Sigmoid colon (tissue), 7 donors: ENCODE results near the gene ADCY1. TPM values are rescaled to one million over a fixed set of nuclear protein-coding genes. Genes with fewer than 3 reads are reported as not detected.

ENCODE experiments used
- DNase-seq: peaks from one replicate; pipeline ENCODE4 v3.0.0-alpha.2; 2019
- H3K27ac ChIP-seq, 4 donors: fragments of 200-600 bp; sonication (generic); one replicate each; pipeline ENCODE4 v1.5.1; 2016 to 2019; ENCODE audit warnings: mild to moderate bottlenecking in 1 of 4
- H3K27me3 ChIP-seq, 3 donors: fragments of 200-600 bp; sonication (generic); one replicate each; pipeline ENCODE4 v1.5.1; 2019; ENCODE audit warnings: mild to moderate bottlenecking in 1 of 3
- H3K36me3 ChIP-seq, 4 donors: fragments of 200-600 bp; sonication (generic); one replicate each; pipeline ENCODE4 v1.5.1; 2016 to 2019
- H3K4me1 ChIP-seq, 4 donors: fragments of 200-600 bp; sonication (generic); one replicate each; pipeline ENCODE4 v1.5.1; 2017 to 2019
- H3K4me3 ChIP-seq, 4 donors: fragments of 200-600 bp; sonication (generic); one replicate each; pipeline ENCODE4 v1.5.1; 2017 to 2019; ENCODE audit warnings: mild to moderate bottlenecking in 2 of 4, moderate library complexity in 1 of 4
- H3K9me3 ChIP-seq, 4 donors: fragments of 200-600 bp in 3 of 4; sonication (generic) in 3 of 4; one replicate each; pipeline versions ENCODE4 v1.5.1 to v1.6.1; 2013 to 2019
- CTCF ChIP-seq, 4 experiments: fragments of 450-650 bp in 3 of 4; fragments of 200-600 bp in 1 of 4; IDR thresholded peaks; one replicate each; pipeline ENCODE4 v1.5.1; 2016 to 2019; ENCODE audit warnings: antibody characterized with exemption in 4 of 4, mild to moderate bottlenecking in 3 of 4, moderate library complexity in 2 of 4
- EP300 ChIP-seq, 4 donors: sonication (generic); formaldehyde crosslinking; IDR thresholded peaks; one replicate each; pipeline ENCODE4 v1.6.1; 2017; ENCODE audit warnings: antibody characterized with exemption in 4 of 4
- POLR2A ChIP-seq, 2 donors: fragments of 450-650 bp; IDR thresholded peaks; one replicate each; pipeline ENCODE4 v1.6.1; 2016; ENCODE audit warnings: antibody characterized with exemption in 2 of 2, mild to moderate bottlenecking in 2 of 2, moderate library complexity in 2 of 2
- POLR2AphosphoS5 ChIP-seq, 4 donors: sonication (generic); formaldehyde crosslinking; IDR thresholded peaks; one replicate each; pipeline ENCODE4 v1.6.1; 2017; ENCODE audit warnings: antibody characterized with exemption in 4 of 4
- WGBS, 2 donors: extraction: QIAGEN DNeasy Blood & Tissue Kit; methylation state at CpG; one replicate each; pipeline ENCODE4 v1.1.7; 2013; 5-methylcytosine and 5-hydroxymethylcytosine counted together
- intact Hi-C: fragments of 100-400 bp; cut with DNase I; formaldehyde crosslinking; loops from one replicate; pipeline ENCODE4 v1.15.1; 2023
- polyA plus RNA-seq, 3 donors: library from polyadenylated mRNA; stranded (reverse); fragments of 200-250 nt; gene quantifications; one replicate each; pipeline ENCODE4 v1.2.3, GENCODE V29; 2013
- total RNA-seq, 4 donors: library from RNA; depleted of rRNA; stranded (reverse); fragments of >200 nt; gene quantifications; one replicate each; pipeline ENCODE4 v1.1.0, GENCODE V29; 2016
- donor health status: healthy with polysubstance abuse.
- donor health status: Bipolar disorder and iron deficiency.
- donor health status: healthy.

Gene ADCY1
- total and polyA plus RNA-seq, 7 donors: 0.23 to 0.71 (median 0.55) TPM

GRCh38 chr7:45645141-45645969 is 71.2 kb downstream of the ADCY1 start:
- TF ChIP-seq EP300 (IDR thresholded peaks at IDR 0.05) (no peak), CTCF (IDR thresholded peaks at IDR 0.05) (no peak), POLR2AphosphoS5 (IDR thresholded peaks at IDR 0.05) (no peak), POLR2A (IDR thresholded peaks at IDR 0.05) (no peak)
- Histone ChIP-seq H3K9me3 (no peaks in the 10 kb centered on the region), H3K27me3 (no peaks in the 10 kb centered on the region), H3K4me1 (no peaks in the 10 kb centered on the region), H3K36me3 (no peaks in the 10 kb centered on the region), H3K27ac (no peak overlapping the region), H3K4me3 (no peak overlapping the region)
- 90 to 91% methylated on average over 8 of the region's 8 CpGs for WGBS, 2 donors
- intact Hi-C loops: no loop called here
- no peak for DNase-seq

- intact Hi-C loops: no loop called here
- DNase-seq: no peak
- WGBS, 2 donors: 94 to 96% methylated on average over 6 of the region's 6 CpGs
- TF ChIP-seq EP300 (IDR thresholded peaks at IDR 0.05) (no peak), POLR2AphosphoS5 (IDR thresholded peaks at IDR 0.05) (no peak), CTCF (IDR thresholded peaks at IDR 0.05) (no peak), POLR2A (IDR thresholded peaks at IDR 0.05) (no peak)
- Histone ChIP-seq H3K9me3 (no peaks in the 10 kb centered on the region), H3K27ac (no peak overlapping the region), H3K27me3 (no peaks in the 10 kb centered on the region), H3K36me3 (no peaks in the 10 kb centered on the region), H3K4me3 (no peak overlapping the region), H3K4me1 (no peaks in the 10 kb centered on the region)
These were observed 72.1 kb downstream of the ADCY1 start for GRCh38 chr7:45646207-45646821.

- H3K36me3 ChIP-seq: no peaks in the 10 kb centered on the region
- H3K4me3 ChIP-seq: no peak overlapping the region
- 81 to 88% methylated on average over 12 of the region's 12 CpGs for WGBS, 2 donors
- intact Hi-C loops: no loop called here
- no peak for DNase-seq
- no peak for TF ChIP-seq POLR2A (IDR thresholded peaks at IDR 0.05)
- H3K4me1 ChIP-seq: no peaks in the 10 kb centered on the region
- no peak overlapping the region for H3K27ac ChIP-seq
- no peaks in the 10 kb centered on the region for H3K9me3 ChIP-seq
- no peaks in the 10 kb centered on the region for H3K27me3 ChIP-seq
These were observed 73.0 kb downstream of the ADCY1 start for GRCh38 chr7:45646996-45647825.

GRCh38 chr7:45647967-45648670 is 74.0 kb downstream of the ADCY1 start:
- no peak for DNase-seq
- intact Hi-C loops: no loop called here
- H3K4me3 ChIP-seq: no peak overlapping the region
- WGBS, 2 donors: 82 to 86% methylated on average over 13 of the region's 13 CpGs
- no peaks in the 10 kb centered on the region for H3K27me3 ChIP-seq
- no peaks in the 10 kb centered on the region for H3K4me1 ChIP-seq
- TF ChIP-seq EP300 (IDR thresholded peaks at IDR 0.05) (no peak), POLR2A (IDR thresholded peaks at IDR 0.05) (no peak), POLR2AphosphoS5 (IDR thresholded peaks at IDR 0.05) (no peak), CTCF (IDR thresholded peaks at IDR 0.05) (no peak)
- no peaks in the 10 kb centered on the region for H3K36me3 ChIP-seq
- H3K27ac ChIP-seq: no peak overlapping the region
- no peaks in the 10 kb centered on the region for H3K9me3 ChIP-seq
